Liver (tissue), 9 donors: Measurements from ENCODE around the gene ANKRD11. TPM values are rescaled to one million over a fixed set of nuclear protein-coding genes. Genes with fewer than 3 reads are reported as not detected.

Source experiments
- DNase-seq: peaks from one replicate; pipeline ENCODE4 v3.0.0-alpha.2; 2017; ENCODE audit warnings: low spot score
- H3K27ac ChIP-seq, 2 donors: one replicate each; pipeline ENCODE4 v1.7.0; 2013; ENCODE audit warnings: inconsistent platforms in 2 of 2, low read length in 2 of 2, control low read depth in 1 of 2, low read depth in 1 of 2, mild to moderate bottlenecking in 1 of 2
- H3K27me3 ChIP-seq, 4 donors: one replicate each; pipeline versions ENCODE4 v1.6.1 to v1.7.0; 2013; ENCODE audit warnings: low read length in 3 of 4, inconsistent platforms in 1 of 4, mild to moderate bottlenecking in 1 of 4, moderate library complexity in 1 of 4; ENCODE audit not compliant: control insufficient read depth in 4 of 4, insufficient read depth in 4 of 4
- H3K36me3 ChIP-seq, 4 donors: one replicate each; pipeline versions ENCODE4 v1.6.1 to v1.7.0; 2013; ENCODE audit warnings: low read length in 3 of 4, mild to moderate bottlenecking in 3 of 4, low read depth in 1 of 4, moderate library complexity in 1 of 4; ENCODE audit not compliant: control insufficient read depth in 4 of 4, insufficient read depth in 3 of 4
- H3K4me1 ChIP-seq, 4 donors: one replicate each; pipeline versions ENCODE4 v1.6.1 to v1.7.0; 2013; ENCODE audit warnings: low read length in 3 of 4, mild to moderate bottlenecking in 3 of 4, moderate library complexity in 1 of 4; ENCODE audit not compliant: control insufficient read depth in 4 of 4, insufficient read depth in 4 of 4
- H3K4me3 ChIP-seq, 3 donors: one replicate each; pipeline versions ENCODE4 v1.6.1 to v1.7.0; 2013; ENCODE audit warnings: low read length in 3 of 3, control low read depth in 1 of 3, low read depth in 1 of 3, mild to moderate bottlenecking in 1 of 3
- H3K9ac ChIP-seq, 2 donors: one replicate each; pipeline ENCODE4 v1.7.0; 2013; ENCODE audit warnings: low read length in 2 of 2, mild to moderate bottlenecking in 2 of 2, moderate library complexity in 2 of 2, control low read depth in 1 of 2, low read depth in 1 of 2
- H3K9me3 ChIP-seq, 4 donors: one replicate each; pipeline versions ENCODE4 v1.6.1 to v1.7.0; 2013; ENCODE audit warnings: low read length in 3 of 4; ENCODE audit not compliant: control insufficient read depth in 4 of 4
- FOXA1 ChIP-seq: IDR thresholded peaks from 2 replicates; pipeline ENCODE4 v1.6.1; 2016; ENCODE audit warnings: antibody characterized with exemption
- FOXA2 ChIP-seq: IDR thresholded peaks from 2 replicates; pipeline ENCODE4 v1.6.1; 2016; ENCODE audit warnings: antibody characterized with exemption
- GABPA ChIP-seq, 2 donors: IDR thresholded peaks in 1 of 2; conservative IDR thresholded peaks in 1 of 2; 2 replicates each; pipeline ENCODE4 v1.6.1; 2016; ENCODE audit warnings: antibody characterized with exemption in 2 of 2, mild to moderate bottlenecking in 1 of 2, moderate library complexity in 1 of 2
- HNF4A ChIP-seq, 2 donors: conservative IDR thresholded peaks; 2 replicates each; pipeline ENCODE4 v1.6.1; 2016; ENCODE audit warnings: antibody characterized with exemption in 2 of 2, mild to moderate bottlenecking in 2 of 2
- HNF4G ChIP-seq: IDR thresholded peaks from 2 replicates; pipeline ENCODE4 v1.6.1; 2016; ENCODE audit warnings: antibody characterized with exemption
- JUND ChIP-seq, 2 donors: IDR thresholded peaks; 2 replicates each; pipeline ENCODE4 v1.6.1; 2016; ENCODE audit warnings: antibody characterized with exemption in 2 of 2
- RXRA ChIP-seq, 2 donors: IDR thresholded peaks; 2 replicates each; pipeline ENCODE4 v1.6.1; 2017 to 2018; ENCODE audit warnings: antibody characterized with exemption in 2 of 2, mild to moderate bottlenecking in 1 of 2
- YY1 ChIP-seq: IDR thresholded peaks from 2 replicates; pipeline ENCODE4 v1.6.1; 2016; ENCODE audit warnings: antibody characterized with exemption, mild to moderate bottlenecking
- WGBS: extraction: QIAGEN DNeasy Blood & Tissue Kit; methylation state at CpG from one replicate; pipeline ENCODE4 v1.1.7; 2013; 5-methylcytosine and 5-hydroxymethylcytosine counted together
- polyA plus RNA-seq, 2 donors: library from polyadenylated mRNA; stranded (reverse) in 1 of 2; unstranded in 1 of 2; fragments of 200-250 nt in 1 of 2; fragments of >200 nt in 1 of 2; fragmentation: Nextera tagmentation in 1 of 2; extraction: Ambion mirVana in 1 of 2; gene quantifications; one replicate each; pipeline versions ENCODE4 v1.2.1 to v1.2.3, GENCODE V29; 2013 to 2015
- total RNA-seq, 2 donors: library from RNA; depleted of rRNA; stranded (reverse); fragments of >200 nt; gene quantifications; one replicate each; pipeline ENCODE4 v1.2.3, GENCODE V29; 2014
- TF ChIP-seq, protein P1 (sequence below): fragments of 150-350 bp; IDR thresholded peaks from 2 replicates; pipeline ENCODE4 v1.5.1; 2017; ENCODE audit warnings: improper control_type of control experiment, low read depth, low read length; ENCODE audit not compliant: missing input control
- TF ChIP-seq, protein P2 (sequence below): IDR thresholded peaks from 2 replicates; pipeline ENCODE4 v1.6.1; 2016; ENCODE audit warnings: antibody characterized with exemption
- TF ChIP-seq, protein P3 (sequence below): IDR thresholded peaks from 2 replicates; pipeline ENCODE4 v1.6.1; 2016; ENCODE audit warnings: antibody characterized with exemption
- TF ChIP-seq, protein P4 (sequence below): IDR thresholded peaks from 2 replicates; pipeline ENCODE4 v1.6.1; 2016; ENCODE audit warnings: antibody characterized with exemption
- donor health status: healthy.
- donor health status: healthy.
- donor health status: healthy.
- donor health status: healthy.
- donor health status: healthy.

ANKRD11 gene
- total and polyA plus RNA-seq, 4 donors: 16.3 to 55.1 (median 28.0) TPM

DNA sequence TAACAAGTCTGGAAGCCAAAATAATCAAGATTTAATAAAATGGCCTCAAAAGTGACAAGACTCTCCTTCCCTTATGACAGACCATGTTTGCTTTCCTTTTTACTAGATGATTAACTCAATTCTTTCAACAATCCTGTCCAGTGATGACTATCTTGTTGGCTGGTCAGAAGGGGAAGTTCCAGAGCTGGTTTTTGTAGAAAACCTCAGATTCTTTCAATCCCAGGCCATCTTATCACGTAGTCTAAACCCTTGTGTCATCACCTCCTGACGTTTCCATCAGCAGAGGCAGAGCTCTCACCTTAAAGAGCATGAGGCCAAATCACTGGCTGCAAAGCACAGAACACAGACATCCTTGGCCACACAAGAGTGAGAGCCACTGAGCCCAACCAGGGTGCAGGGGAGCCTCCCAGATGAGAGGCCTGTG lies 125.3 kb downstream of the ANKRD11 start:
- 36% methylated on average over 2 of the region's 2 CpGs for WGBS
- TF ChIP-seq FOXA2 (no peak), HNF4G (no peak), FOXA1 (no peak), GABPA (IDR thresholded peaks at IDR 0.05 in 1 of 2, conservative IDR thresholded peaks at IDR 0.05 in 1 of 2) (no peak), JUND (IDR thresholded peaks at IDR 0.05) (no peak), YY1 (no peak), RXRA (IDR thresholded peaks at IDR 0.05) (no peak)
- TF ChIP-seq, protein P1, sequence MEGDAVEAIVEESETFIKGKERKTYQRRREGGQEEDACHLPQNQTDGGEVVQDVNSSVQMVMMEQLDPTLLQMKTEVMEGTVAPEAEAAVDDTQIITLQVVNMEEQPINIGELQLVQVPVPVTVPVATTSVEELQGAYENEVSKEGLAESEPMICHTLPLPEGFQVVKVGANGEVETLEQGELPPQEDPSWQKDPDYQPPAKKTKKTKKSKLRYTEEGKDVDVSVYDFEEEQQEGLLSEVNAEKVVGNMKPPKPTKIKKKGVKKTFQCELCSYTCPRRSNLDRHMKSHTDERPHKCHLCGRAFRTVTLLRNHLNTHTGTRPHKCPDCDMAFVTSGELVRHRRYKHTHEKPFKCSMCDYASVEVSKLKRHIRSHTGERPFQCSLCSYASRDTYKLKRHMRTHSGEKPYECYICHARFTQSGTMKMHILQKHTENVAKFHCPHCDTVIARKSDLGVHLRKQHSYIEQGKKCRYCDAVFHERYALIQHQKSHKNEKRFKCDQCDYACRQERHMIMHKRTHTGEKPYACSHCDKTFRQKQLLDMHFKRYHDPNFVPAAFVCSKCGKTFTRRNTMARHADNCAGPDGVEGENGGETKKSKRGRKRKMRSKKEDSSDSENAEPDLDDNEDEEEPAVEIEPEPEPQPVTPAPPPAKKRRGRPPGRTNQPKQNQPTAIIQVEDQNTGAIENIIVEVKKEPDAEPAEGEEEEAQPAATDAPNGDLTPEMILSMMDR: no peak
- TF ChIP-seq, protein P2, sequence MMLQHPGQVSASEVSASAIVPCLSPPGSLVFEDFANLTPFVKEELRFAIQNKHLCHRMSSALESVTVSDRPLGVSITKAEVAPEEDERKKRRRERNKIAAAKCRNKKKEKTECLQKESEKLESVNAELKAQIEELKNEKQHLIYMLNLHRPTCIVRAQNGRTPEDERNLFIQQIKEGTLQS: no peak
- TF ChIP-seq, protein P3, sequence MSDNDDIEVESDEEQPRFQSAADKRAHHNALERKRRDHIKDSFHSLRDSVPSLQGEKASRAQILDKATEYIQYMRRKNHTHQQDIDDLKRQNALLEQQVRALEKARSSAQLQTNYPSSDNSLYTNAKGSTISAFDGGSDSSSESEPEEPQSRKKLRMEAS: no peak
- TF ChIP-seq, protein P4, sequence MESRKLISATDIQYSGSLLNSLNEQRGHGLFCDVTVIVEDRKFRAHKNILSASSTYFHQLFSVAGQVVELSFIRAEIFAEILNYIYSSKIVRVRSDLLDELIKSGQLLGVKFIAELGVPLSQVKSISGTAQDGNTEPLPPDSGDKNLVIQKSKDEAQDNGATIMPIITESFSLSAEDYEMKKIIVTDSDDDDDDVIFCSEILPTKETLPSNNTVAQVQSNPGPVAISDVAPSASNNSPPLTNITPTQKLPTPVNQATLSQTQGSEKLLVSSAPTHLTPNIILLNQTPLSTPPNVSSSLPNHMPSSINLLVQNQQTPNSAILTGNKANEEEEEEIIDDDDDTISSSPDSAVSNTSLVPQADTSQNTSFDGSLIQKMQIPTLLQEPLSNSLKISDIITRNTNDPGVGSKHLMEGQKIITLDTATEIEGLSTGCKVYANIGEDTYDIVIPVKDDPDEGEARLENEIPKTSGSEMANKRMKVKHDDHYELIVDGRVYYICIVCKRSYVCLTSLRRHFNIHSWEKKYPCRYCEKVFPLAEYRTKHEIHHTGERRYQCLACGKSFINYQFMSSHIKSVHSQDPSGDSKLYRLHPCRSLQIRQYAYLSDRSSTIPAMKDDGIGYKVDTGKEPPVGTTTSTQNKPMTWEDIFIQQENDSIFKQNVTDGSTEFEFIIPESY: no peak
- no peaks in the 10 kb centered on the region for H3K9me3 ChIP-seq

DNA sequence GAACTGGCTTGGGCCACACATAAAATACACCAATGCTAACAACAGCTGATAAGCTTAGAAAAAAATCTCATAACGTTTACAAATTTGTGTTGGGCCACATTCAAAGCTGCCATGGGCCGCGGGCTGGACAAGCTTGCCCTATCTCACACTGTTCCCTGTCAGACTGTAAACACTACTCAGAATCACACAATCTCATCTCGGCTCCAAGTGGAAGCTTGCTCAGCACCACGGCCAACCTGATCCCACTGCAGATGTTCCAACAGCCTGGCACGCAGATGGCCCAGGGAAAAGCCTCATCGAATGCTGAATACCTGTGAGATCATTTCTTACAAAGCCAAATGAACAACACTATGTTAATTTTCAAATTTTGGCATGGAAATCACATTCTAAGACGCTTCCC lies 125.8 kb downstream of the ANKRD11 start:
- no peak for DNase-seq

More for the DNA sequence above, 125.3 kb downstream of the ANKRD11 start:
- H3K4me1 ChIP-seq: peaks cover 8 to 58% (median 41%) of the 10 kb centered on the region in 4 donors
- no peaks in the 10 kb centered on the region for H3K36me3 ChIP-seq
- H3K9ac ChIP-seq: no peak overlapping the region
- no peak for DNase-seq
- no peak overlapping the region for H3K4me3 ChIP-seq
- no peaks in the 10 kb centered on the region for H3K27me3 ChIP-seq
- peak overlapping the region in 1 of 2 donors; percentile 32 for H3K27ac ChIP-seq

More for the DNA sequence above, 125.8 kb downstream of the ANKRD11 start:
- 36% methylated on average over 8 of the region's 8 CpGs for WGBS
- Histone ChIP-seq H3K27ac (peak overlapping the region in 1 of 2 donors; percentile 32), H3K36me3 (peaks cover 0 to under 1% (median 0%) of the 10 kb centered on the region in 4 donors), H3K4me3 (no peak overlapping the region), H3K9ac (no peak overlapping the region), H3K9me3 (no peaks in the 10 kb centered on the region), H3K4me1 (peaks cover 8 to 58% (median 41%) of the 10 kb centered on the region in 4 donors), H3K27me3 (no peaks in the 10 kb centered on the region)
- peak in 1 of 2 donors; percentile 23 for TF ChIP-seq RXRA (IDR thresholded peaks at IDR 0.05)
- TF ChIP-seq, protein P3: no peak
- peak in 1 of 2 donors; percentile 10 for TF ChIP-seq HNF4A (conservative IDR thresholded peaks at IDR 0.05)
